ENCODE results near the gene ANKRD63. TPM values are rescaled to one million over a fixed set of nuclear protein-coding genes. Genes with fewer than 3 reads are reported as not detected.

Gene ANKRD63
- polyA plus RNA-seq (ENCODE audit: insufficient read length in 3 of 3): under 1 TPM in 2 of 3 donors, not detected in 1; 0.14 to 0.18 TPM

- no peak for DNase-seq (ENCODE audit: low read depth in 3 of 3, low spot score in 2 of 3)
Observed at GRCh38 chr15:40282869-40283614, at the start of gene ANKRD63. Gene ANKRD63 (minus strand): TSS chr15:40283064. CDS start chr15:40282586, 478 bp downstream.

GRCh38 chr15:40332113-40332781 is 49.4 kb upstream of the ANKRD63 start:
- DNase-seq (ENCODE audit: low read depth in 3 of 3, low spot score in 2 of 3): no peak

GRCh38 chr15:40331637-40332036 is 48.8 kb upstream of the ANKRD63 start:
- no peak for DNase-seq (ENCODE audit: low read depth in 3 of 3, low spot score in 2 of 3)

GRCh38 chr15:40331026-40331425 is 48.2 kb upstream of the ANKRD63 start:
- no peak for DNase-seq (ENCODE audit: low read depth in 3 of 3, low spot score in 2 of 3)

- DNase-seq (ENCODE audit: low read depth in 3 of 3, low spot score in 2 of 3): no peak
Observed at GRCh38 chr15:40330368-40330836, 47.5 kb upstream of the ANKRD63 start.

GRCh38 chr15:40329804-40330203 is 46.9 kb upstream of the ANKRD63 start:
- DNase-seq (ENCODE audit: low read depth in 3 of 3, low spot score in 2 of 3): no peak

GRCh38 chr15:40328751-40329150 is 45.9 kb upstream of the ANKRD63 start:
- DNase-seq (ENCODE audit: low read depth in 3 of 3, low spot score in 2 of 3): no peak

GRCh38 chr15:40328176-40328575 is 45.3 kb upstream of the ANKRD63 start:
- no peak for DNase-seq (ENCODE audit: low read depth in 3 of 3, low spot score in 2 of 3)

GRCh38 chr15:40327457-40327856 is 44.6 kb upstream of the ANKRD63 start:
- no peak for DNase-seq (ENCODE audit: low read depth in 3 of 3, low spot score in 2 of 3)

GRCh38 chr15:40325700-40326099 is 42.8 kb upstream of the ANKRD63 start:
- no peak for DNase-seq (ENCODE audit: low read depth in 3 of 3, low spot score in 2 of 3)

- no peak for DNase-seq (ENCODE audit: low read depth in 3 of 3, low spot score in 2 of 3)
Observed at GRCh38 chr15:40325188-40325587, 42.3 kb upstream of the ANKRD63 start.

- DNase-seq (ENCODE audit: low read depth in 3 of 3, low spot score in 2 of 3): no peak
Observed at GRCh38 chr15:40323953-40324937, 41.4 kb upstream of the ANKRD63 start.

- peak; percentile 81 to 90 (median 85) for DNase-seq (ENCODE audit: low read depth in 3 of 3, low spot score in 2 of 3)
Observed at GRCh38 chr15:40323239-40323952, 40.5 kb upstream of the ANKRD63 start, which contains the start of gene INAFM2. Gene INAFM2 (plus strand): TSS chr15:40323692. CDS start chr15:40324056, 364 bp downstream.

GRCh38 chr15:40322531-40323238 is 39.8 kb upstream of the ANKRD63 start:
- no peak for DNase-seq (ENCODE audit: low read depth in 3 of 3, low spot score in 2 of 3)

GRCh38 chr15:40320931-40321371 is 38.1 kb upstream of the ANKRD63 start:
- DNase-seq (ENCODE audit: low read depth in 3 of 3, low spot score in 2 of 3): no peak

- DNase-seq (ENCODE audit: low read depth in 3 of 3, low spot score in 2 of 3): no peak
Observed at GRCh38 chr15:40320409-40320808, 37.5 kb upstream of the ANKRD63 start.

GRCh38 chr15:40317580-40317979 is 34.7 kb upstream of the ANKRD63 start:
- no peak for DNase-seq (ENCODE audit: low read depth in 3 of 3, low spot score in 2 of 3)

- DNase-seq (ENCODE audit: low read depth in 3 of 3, low spot score in 2 of 3): no peak
Observed at GRCh38 chr15:40316931-40317330, 34.1 kb upstream of the ANKRD63 start.

- no peak for DNase-seq (ENCODE audit: low read depth in 3 of 3, low spot score in 2 of 3)
Observed at GRCh38 chr15:40314723-40315276, 31.9 kb upstream of the ANKRD63 start.
